OCI-LY1 (cell line): ENCODE data around the gene TTL.

Source experiments
- EZH2 ChIP-seq: fragments of 200-600 bp; sonication (generic), shearing (Covaris generic); IDR thresholded peaks from 2 replicates; pipeline ENCODE4 v1.8.0; 2017; ENCODE audit warnings: borderline replicate concordance, mixed run types, mild to moderate bottlenecking, antibody characterized with exemption, low read length, moderate library complexity, mixed read lengths
- TF ChIP-seq, protein P1 (sequence below): fragments of 200-600 bp; sonication (generic), shearing (Covaris generic); IDR thresholded peaks from 2 replicates; pipeline ENCODE4 v1.5.1; 2017; ENCODE audit warnings: mild to moderate bottlenecking, antibody characterized with exemption, low read length, moderate library complexity, mixed read lengths

DNA sequence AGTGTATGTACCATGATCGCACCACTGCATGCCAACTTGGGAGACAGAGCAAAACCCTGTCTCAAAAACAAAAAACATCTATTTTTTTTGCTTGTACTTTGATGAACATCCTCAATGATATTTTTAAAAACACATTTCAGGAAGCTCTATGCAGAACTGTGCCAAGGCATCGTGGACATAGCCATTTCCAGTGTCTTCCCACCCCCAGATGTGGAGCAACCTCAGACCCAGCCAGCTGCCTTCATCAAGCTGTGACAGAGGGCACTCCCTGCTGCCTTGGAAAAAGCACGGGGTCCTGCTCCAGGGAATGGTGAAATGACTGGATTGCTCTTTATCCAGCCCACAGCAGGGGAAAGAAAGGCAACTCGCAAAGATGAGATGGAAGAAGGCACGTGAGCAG, 46.6 kb downstream of the TTL start:
- TF ChIP-seq, protein P1, sequence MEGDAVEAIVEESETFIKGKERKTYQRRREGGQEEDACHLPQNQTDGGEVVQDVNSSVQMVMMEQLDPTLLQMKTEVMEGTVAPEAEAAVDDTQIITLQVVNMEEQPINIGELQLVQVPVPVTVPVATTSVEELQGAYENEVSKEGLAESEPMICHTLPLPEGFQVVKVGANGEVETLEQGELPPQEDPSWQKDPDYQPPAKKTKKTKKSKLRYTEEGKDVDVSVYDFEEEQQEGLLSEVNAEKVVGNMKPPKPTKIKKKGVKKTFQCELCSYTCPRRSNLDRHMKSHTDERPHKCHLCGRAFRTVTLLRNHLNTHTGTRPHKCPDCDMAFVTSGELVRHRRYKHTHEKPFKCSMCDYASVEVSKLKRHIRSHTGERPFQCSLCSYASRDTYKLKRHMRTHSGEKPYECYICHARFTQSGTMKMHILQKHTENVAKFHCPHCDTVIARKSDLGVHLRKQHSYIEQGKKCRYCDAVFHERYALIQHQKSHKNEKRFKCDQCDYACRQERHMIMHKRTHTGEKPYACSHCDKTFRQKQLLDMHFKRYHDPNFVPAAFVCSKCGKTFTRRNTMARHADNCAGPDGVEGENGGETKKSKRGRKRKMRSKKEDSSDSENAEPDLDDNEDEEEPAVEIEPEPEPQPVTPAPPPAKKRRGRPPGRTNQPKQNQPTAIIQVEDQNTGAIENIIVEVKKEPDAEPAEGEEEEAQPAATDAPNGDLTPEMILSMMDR, result no peak
- TF ChIP-seq EZH2, result no peak
